K562 (cell line): Measurements from ENCODE around the gene MADD. TPM values are rescaled to one million over a fixed set of nuclear protein-coding genes. Genes with fewer than 3 reads are reported as not detected.

Experiments used
- CBFA2T2 ChIP-seq: fragments of 450-650 bp; conservative IDR thresholded peaks from 2 replicates; pipeline ENCODE4 v1.6.1; 2017; ENCODE audit warnings: mild to moderate bottlenecking
- CSDE1 ChIP-seq, 2 experiments: fragments of 450-650 bp; IDR thresholded peaks; 2 replicates each; pipeline ENCODE4 v1.6.1; 2016; ENCODE audit warnings: mild to moderate bottlenecking in 1 of 2
- DNMT1 ChIP-seq: fragments of 450-650 bp; IDR thresholded peaks from 2 replicates; pipeline ENCODE4 v1.6.1; 2016; ENCODE audit warnings: antibody characterized with exemption, mild to moderate bottlenecking
- ELF1 ChIP-seq: fragments of 200-800 bp; sonication (Bioruptor generic); IDR thresholded peaks from 2 replicates; pipeline ENCODE4 v1.6.1; 2016; ENCODE audit warnings: missing genetic modification characterization, missing compliant biosample characterization
- HDAC1 ChIP-seq, 2 experiments: fragments of 450-650 bp; IDR thresholded peaks; 2 replicates each; pipeline ENCODE4 v1.6.1; 2016 to 2017; ENCODE audit warnings: inconsistent platforms in 1 of 2, mild to moderate bottlenecking in 1 of 2, moderate library complexity in 1 of 2
- IRF2 ChIP-seq: sonication (generic); formaldehyde crosslinking; IDR thresholded peaks from 2 replicates; pipeline ENCODE4 v1.8.1; 2022; ENCODE audit warnings: mild to moderate bottlenecking, missing genetic modification reagents
- KLF6 ChIP-seq: fragments of 250-450 bp; sonication (Bioruptor Pico); IDR thresholded peaks from 2 replicates; pipeline ENCODE4 v1.4.0; 2020; ENCODE audit warnings: mild to moderate bottlenecking, moderate library complexity, borderline replicate concordance
- ZNF217 ChIP-seq: sonication (generic); formaldehyde crosslinking; IDR thresholded peaks from 2 replicates; pipeline ENCODE4 v1.8.0; 2022; ENCODE audit warnings: mild to moderate bottlenecking, missing genetic modification reagents
- ZNF316 ChIP-seq: fragments of 450-650 bp; IDR thresholded peaks from 2 replicates; pipeline ENCODE4 v1.6.1; 2016
- ZNF408 ChIP-seq: fragments of 250-450 bp; sonication (Bioruptor Pico); IDR thresholded peaks from 2 replicates; pipeline ENCODE4 v1.4.0; 2020; ENCODE audit warnings: low read depth, mild to moderate bottlenecking, moderate library complexity
- polyA plus RNA-seq, 8 experiments: library from polyadenylated mRNA; depleted of rRNA in 4 of 8; stranded (reverse) in 5 of 8; unstranded in 3 of 8; fragments of >200 nt; fragmentation: Nextera tagmentation in 2 of 8; fragmentation: Illumina TruSeq in 1 of 8; extraction: Ambion mirVana in 2 of 8; extraction: Trizol in 1 of 8; gene quantifications; 2 replicates each; pipeline versions ENCODE4 v1.2.1 to v1.2.3, GENCODE V29; 2011 to 2014; ENCODE audit warnings: inconsistent platforms in 1 of 8, missing spikeins in 1 of 8
- total RNA-seq, 7 experiments: library from RNA; depleted of rRNA in 6 of 7; stranded (reverse); fragments of >200 nt in 6 of 7; fragmentation: Illumina TruSeq in 2 of 7; extraction: Trizol in 2 of 7; gene quantifications; 2 replicates each; pipeline versions ENCODE4 v1.2.1 to v1.2.3, GENCODE V29; 2011 to 2021; ENCODE audit warnings: low replicate concordance in 1 of 7
- TF ChIP-seq, protein P1 (sequence below): fragments of 450-650 bp; IDR thresholded peaks from 2 replicates; pipeline ENCODE4 v1.6.1; 2018; ENCODE audit warnings: mild to moderate bottlenecking, low read depth; ENCODE audit not compliant: partially characterized antibody
- TF ChIP-seq, protein P2 (sequence below): fragments of 450-650 bp; IDR thresholded peaks from 2 replicates; pipeline ENCODE4 v1.6.1; 2017; ENCODE audit warnings: mild to moderate bottlenecking, moderate library complexity
- TF ChIP-seq, protein P3 (sequence below): fragments of 250-450 bp; sonication (Bioruptor Pico); IDR thresholded peaks from 2 replicates; pipeline ENCODE4 v1.8.0; 2022; ENCODE audit warnings: inconsistent platforms, mild to moderate bottlenecking, moderate library complexity, borderline replicate concordance
- TF ChIP-seq, protein P4 (sequence below): fragments of 450-650 bp; formaldehyde crosslinking; IDR thresholded peaks from 2 replicates; pipeline ENCODE4 v1.4.0; 2020; ENCODE audit warnings: mild to moderate bottlenecking, moderate library complexity
- TF ChIP-seq, protein P5 (sequence below): IDR thresholded peaks from 2 replicates; pipeline ENCODE4 v1.6.1; 2011; ENCODE audit not compliant: insufficient read length; ENCODE audit errors: extremely low read depth
- TF ChIP-seq, protein P6 (sequence below): fragments of 450-650 bp; IDR thresholded peaks from 2 replicates; pipeline ENCODE4 v1.6.1; 2016; ENCODE audit warnings: antibody characterized with exemption
- TF ChIP-seq, protein P7 (sequence below): fragments of 450-650 bp; IDR thresholded peaks from 2 replicates; pipeline ENCODE4 v1.6.1; 2016; ENCODE audit warnings: mild to moderate bottlenecking

Gene MADD
- total and polyA plus RNA-seq, 9 of the 15 experiments (the other 6 are each of a cell fraction or from before 2014, with no cell fraction given), result 0.68 to 57.6 (median 33.6) TPM

DNA sequence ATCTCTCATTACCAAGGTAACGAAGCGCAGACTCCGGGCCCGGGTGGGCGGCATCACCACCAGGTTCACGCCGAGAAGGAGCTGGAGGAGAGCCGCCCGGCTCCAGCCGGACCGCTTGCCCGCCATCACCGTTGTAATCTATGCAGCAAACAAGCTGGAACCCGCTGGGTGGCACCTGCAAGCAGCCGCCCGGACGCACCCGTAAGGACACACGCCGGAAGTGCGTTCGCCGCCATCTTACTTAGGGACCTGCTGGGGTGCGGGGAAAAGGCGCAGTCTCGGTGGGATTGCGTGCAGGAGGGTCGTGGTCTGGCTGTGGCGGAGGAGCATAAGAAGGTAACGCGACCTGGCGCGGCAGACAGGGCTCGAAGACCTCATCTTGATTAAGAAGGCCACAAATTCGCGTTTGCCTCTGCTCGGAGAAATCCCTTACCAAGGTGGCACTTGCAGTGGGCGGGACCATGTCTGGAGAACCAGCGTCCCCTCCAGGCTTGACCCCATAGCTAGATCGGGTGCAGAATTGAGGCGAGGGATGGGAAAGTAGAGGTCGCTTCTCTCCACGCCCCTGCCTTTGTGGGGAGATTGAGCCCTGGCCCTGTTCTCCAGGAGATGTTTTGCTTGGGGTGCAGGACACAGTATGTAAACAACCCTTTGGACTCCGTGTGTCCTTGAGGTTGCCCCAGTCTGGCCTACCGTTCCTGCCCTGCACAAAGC is 21.1 kb upstream of the MADD start, which contains the start of gene ACP2 (continued):
- TF ChIP-seq, protein P1, sequence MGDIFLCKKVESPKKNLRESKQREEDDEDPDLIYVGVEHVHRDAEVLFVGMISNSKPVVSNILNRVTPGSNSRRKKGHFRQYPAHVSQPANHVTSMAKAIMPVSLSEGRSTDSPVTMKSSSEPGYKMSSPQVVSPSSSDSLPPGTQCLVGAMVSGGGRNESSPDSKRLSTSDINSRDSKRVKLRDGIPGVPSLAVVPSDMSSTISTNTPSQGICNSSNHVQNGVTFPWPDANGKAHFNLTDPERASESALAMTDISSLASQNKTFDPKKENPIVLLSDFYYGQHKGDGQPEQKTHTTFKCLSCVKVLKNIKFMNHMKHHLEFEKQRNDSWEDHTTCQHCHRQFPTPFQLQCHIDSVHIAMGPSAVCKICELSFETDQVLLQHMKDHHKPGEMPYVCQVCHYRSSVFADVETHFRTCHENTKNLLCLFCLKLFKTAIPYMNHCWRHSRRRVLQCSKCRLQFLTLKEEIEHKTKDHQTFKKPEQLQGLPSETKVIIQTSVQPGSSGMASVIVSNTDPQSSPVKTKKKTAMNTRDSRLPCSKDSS, result no peak
- TF ChIP-seq, protein P2, sequence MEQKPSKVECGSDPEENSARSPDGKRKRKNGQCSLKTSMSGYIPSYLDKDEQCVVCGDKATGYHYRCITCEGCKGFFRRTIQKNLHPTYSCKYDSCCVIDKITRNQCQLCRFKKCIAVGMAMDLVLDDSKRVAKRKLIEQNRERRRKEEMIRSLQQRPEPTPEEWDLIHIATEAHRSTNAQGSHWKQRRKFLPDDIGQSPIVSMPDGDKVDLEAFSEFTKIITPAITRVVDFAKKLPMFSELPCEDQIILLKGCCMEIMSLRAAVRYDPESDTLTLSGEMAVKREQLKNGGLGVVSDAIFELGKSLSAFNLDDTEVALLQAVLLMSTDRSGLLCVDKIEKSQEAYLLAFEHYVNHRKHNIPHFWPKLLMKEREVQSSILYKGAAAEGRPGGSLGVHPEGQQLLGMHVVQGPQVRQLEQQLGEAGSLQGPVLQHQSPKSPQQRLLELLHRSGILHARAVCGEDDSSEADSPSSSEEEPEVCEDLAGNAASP, result no peak
- TF ChIP-seq DNMT1 (peak; percentile 47; the same call in 1 of the 2 replicates), ZNF217 (CRISPR knock-in tag) (no peak), ZNF408 (no peak), KLF6 (CRISPR knock-in tag) (no peak; the same call in 1 of the 2 replicates), CBFA2T2 (no peak), CSDE1 (IDR thresholded peaks at IDR 0.05) (peak; percentile 75 to 96; a peak in 3 of 4 replicates), ZNF316 (no peak), ELF1 (tag) (peak; percentile 65), IRF2 (CRISPR knock-in tag) (no peak), HDAC1 (IDR thresholded peaks at IDR 0.05) (peak in 1 of 2 experiments; percentile 90; a peak in 2 of 4 replicates)
- TF ChIP-seq, protein P3, sequence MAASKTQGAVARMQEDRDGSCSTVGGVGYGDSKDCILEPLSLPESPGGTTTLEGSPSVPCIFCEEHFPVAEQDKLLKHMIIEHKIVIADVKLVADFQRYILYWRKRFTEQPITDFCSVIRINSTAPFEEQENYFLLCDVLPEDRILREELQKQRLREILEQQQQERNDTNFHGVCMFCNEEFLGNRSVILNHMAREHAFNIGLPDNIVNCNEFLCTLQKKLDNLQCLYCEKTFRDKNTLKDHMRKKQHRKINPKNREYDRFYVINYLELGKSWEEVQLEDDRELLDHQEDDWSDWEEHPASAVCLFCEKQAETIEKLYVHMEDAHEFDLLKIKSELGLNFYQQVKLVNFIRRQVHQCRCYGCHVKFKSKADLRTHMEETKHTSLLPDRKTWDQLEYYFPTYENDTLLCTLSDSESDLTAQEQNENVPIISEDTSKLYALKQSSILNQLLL (CRISPR knock-in tag), result no peak
- TF ChIP-seq, protein P4, sequence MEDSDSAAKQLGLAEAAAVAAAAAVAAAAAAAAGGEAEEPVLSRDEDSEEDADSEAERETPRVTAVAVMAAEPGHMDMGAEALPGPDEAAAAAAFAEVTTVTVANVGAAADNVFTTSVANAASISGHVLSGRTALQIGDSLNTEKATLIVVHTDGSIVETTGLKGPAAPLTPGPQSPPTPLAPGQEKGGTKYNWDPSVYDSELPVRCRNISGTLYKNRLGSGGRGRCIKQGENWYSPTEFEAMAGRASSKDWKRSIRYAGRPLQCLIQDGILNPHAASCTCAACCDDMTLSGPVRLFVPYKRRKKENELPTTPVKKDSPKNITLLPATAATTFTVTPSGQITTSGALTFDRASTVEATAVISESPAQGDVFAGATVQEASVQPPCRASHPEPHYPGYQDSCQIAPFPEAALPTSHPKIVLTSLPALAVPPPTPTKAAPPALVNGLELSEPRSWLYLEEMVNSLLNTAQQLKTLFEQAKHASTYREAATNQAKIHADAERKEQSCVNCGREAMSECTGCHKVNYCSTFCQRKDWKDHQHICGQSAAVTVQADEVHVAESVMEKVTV, result no peak
- TF ChIP-seq, protein P5, sequence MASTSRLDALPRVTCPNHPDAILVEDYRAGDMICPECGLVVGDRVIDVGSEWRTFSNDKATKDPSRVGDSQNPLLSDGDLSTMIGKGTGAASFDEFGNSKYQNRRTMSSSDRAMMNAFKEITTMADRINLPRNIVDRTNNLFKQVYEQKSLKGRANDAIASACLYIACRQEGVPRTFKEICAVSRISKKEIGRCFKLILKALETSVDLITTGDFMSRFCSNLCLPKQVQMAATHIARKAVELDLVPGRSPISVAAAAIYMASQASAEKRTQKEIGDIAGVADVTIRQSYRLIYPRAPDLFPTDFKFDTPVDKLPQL, result peak; percentile 79
- TF ChIP-seq, protein P6, sequence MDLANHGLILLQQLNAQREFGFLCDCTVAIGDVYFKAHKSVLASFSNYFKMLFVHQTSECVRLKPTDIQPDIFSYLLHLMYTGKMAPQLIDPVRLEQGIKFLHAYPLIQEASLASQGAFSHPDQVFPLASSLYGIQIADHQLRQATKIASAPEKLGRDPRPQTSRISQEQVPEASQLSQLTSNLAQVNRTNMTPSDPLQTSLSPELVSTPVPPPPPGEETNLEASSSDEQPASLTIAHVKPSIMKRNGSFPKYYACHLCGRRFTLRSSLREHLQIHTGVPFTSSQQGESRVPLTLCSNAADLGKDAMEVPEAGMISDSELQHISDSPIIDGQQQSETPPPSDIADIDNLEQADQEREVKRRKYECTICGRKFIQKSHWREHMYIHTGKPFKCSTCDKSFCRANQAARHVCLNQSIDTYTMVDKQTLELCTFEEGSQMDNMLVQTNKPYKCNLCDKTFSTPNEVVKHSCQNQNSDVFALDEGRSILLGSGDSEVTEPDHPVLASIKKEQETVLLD, result peak; percentile 62; the same call in 1 of the 2 replicates
- TF ChIP-seq, protein P7, sequence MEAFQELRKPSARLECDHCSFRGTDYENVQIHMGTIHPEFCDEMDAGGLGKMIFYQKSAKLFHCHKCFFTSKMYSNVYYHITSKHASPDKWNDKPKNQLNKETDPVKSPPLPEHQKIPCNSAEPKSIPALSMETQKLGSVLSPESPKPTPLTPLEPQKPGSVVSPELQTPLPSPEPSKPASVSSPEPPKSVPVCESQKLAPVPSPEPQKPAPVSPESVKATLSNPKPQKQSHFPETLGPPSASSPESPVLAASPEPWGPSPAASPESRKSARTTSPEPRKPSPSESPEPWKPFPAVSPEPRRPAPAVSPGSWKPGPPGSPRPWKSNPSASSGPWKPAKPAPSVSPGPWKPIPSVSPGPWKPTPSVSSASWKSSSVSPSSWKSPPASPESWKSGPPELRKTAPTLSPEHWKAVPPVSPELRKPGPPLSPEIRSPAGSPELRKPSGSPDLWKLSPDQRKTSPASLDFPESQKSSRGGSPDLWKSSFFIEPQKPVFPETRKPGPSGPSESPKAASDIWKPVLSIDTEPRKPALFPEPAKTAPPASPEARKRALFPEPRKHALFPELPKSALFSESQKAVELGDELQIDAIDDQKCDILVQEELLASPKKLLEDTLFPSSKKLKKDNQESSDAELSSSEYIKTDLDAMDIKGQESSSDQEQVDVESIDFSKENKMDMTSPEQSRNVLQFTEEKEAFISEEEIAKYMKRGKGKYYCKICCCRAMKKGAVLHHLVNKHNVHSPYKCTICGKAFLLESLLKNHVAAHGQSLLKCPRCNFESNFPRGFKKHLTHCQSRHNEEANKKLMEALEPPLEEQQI, result no peak; the same call in 1 of the 2 replicates
